Naive thymus-derived CD4-positive, alpha-beta T cell (primary cell): Measurements from ENCODE around the gene MAP7D1. TPM values are rescaled to one million over a fixed set of nuclear protein-coding genes. Genes with fewer than 3 reads are reported as not detected.

Experiments
- ATAC-seq: fragments of 150-1000 bp; cut with Tn5 transposase; 2 replicates; pipeline ENCODE4 v1.10.0; 2021; ENCODE audit warnings: mild to moderate bottlenecking, moderate library complexity
- CTCF ChIA-PET: fragments of 350-600 bp; sonication (Branson Sonifier 250); formaldehyde crosslinking; loops from one replicate; lab custom pipeline; 2021; ENCODE audit warnings: antibody characterized with exemption; lab: Charles Lee
- POLR2A ChIA-PET: fragments of 350-600 bp; sonication (Branson Sonifier 250); formaldehyde crosslinking; loops from one replicate; lab custom pipeline; 2021; ENCODE audit warnings: antibody characterized with exemption, inconsistent platforms; lab: Charles Lee
- DNase-seq, 9 donors: peaks; one replicate each; pipeline versions ENCODE4 v3.0.0 to v3.0.0-alpha.2; 2020 to 2022; ENCODE audit warnings: mixed read lengths in 1 of 9
- H3K27ac ChIP-seq: one replicate; pipeline ENCODE4 v1.7.0; 2013; ENCODE audit warnings: mild to moderate bottlenecking, low read depth, low read length, moderate library complexity
- H3K27me3 ChIP-seq, 2 donors: one replicate each; pipeline ENCODE4 v1.7.0; 2013; ENCODE audit warnings: low read length in 2 of 2, mild to moderate bottlenecking in 2 of 2, moderate library complexity in 2 of 2; ENCODE audit not compliant: control insufficient read depth in 2 of 2, insufficient read depth in 2 of 2
- H3K36me3 ChIP-seq, 3 experiments: 1 replicate in 2 of 3; 2 replicates in 1 of 3; pipeline ENCODE4 v1.7.0; 2013; ENCODE audit warnings: low read length in 3 of 3, mild to moderate bottlenecking in 3 of 3, moderate library complexity in 1 of 3; ENCODE audit not compliant: insufficient read depth in 3 of 3, control insufficient read depth in 2 of 3
- H3K4me1 ChIP-seq, 2 donors: one replicate each; pipeline ENCODE4 v1.7.0; 2013; ENCODE audit warnings: low read length in 2 of 2, mild to moderate bottlenecking in 2 of 2, moderate library complexity in 1 of 2; ENCODE audit not compliant: control insufficient read depth in 2 of 2, insufficient read depth in 2 of 2
- H3K4me3 ChIP-seq: 2 replicates; pipeline ENCODE4 v1.7.0; 2013; ENCODE audit warnings: mild to moderate bottlenecking, low read length
- H3K9me3 ChIP-seq, 3 experiments: 1 replicate in 2 of 3; 2 replicates in 1 of 3; pipeline ENCODE4 v1.7.0; 2013; ENCODE audit warnings: low read length in 3 of 3; ENCODE audit not compliant: control insufficient read depth in 2 of 3
- H3K27ac Mint-ChIP-seq, 9 donors: one replicate each; pipeline ENCODE4 v1.8.0; 2020 to 2022; ENCODE audit warnings: mixed read lengths in 9 of 9, mild to moderate bottlenecking in 8 of 9, moderate library complexity in 5 of 9, inconsistent platforms in 2 of 9
- H3K27me3 Mint-ChIP-seq, 5 donors: one replicate each; pipeline ENCODE4 v1.8.0; 2021 to 2022; ENCODE audit warnings: mixed read lengths in 5 of 5, mild to moderate bottlenecking in 1 of 5
- H3K36me3 Mint-ChIP-seq, 5 donors: one replicate each; pipeline ENCODE4 v1.8.0; 2020 to 2022; ENCODE audit warnings: mixed read lengths in 5 of 5, mild to moderate bottlenecking in 3 of 5, inconsistent platforms in 1 of 5
- H3K4me1 Mint-ChIP-seq, 7 donors: one replicate each; pipeline ENCODE4 v1.8.0; 2020 to 2022; ENCODE audit warnings: mixed read lengths in 7 of 7, mild to moderate bottlenecking in 3 of 7, inconsistent platforms in 1 of 7
- H3K4me3 Mint-ChIP-seq, 10 donors: one replicate each; pipeline ENCODE4 v1.8.0; 2020 to 2022; ENCODE audit warnings: mild to moderate bottlenecking in 10 of 10, mixed read lengths in 10 of 10, moderate library complexity in 6 of 10, inconsistent platforms in 2 of 10
- H3K9me3 Mint-ChIP-seq, 11 donors: one replicate each; pipeline ENCODE4 v1.8.0; 2020 to 2022; ENCODE audit warnings: mixed read lengths in 11 of 11, mild to moderate bottlenecking in 4 of 11, inconsistent platforms in 1 of 11, moderate library complexity in 1 of 11
- intact Hi-C, 2 donors: fragments of 100-400 bp; cut with micrococcal nuclease; formaldehyde crosslinking; loops; one replicate each; pipeline ENCODE4 v1.15.1; 2023
- polyA plus RNA-seq, 2 donors: library from polyadenylated mRNA; unstranded; fragments of 300-500 nt; fragmentation: Illumina TruSeq; gene quantifications; one replicate each; pipeline ENCODE4 v1.2.3, GENCODE V29; 2021
- total RNA-seq, 6 experiments: library from RNA in 5 of 6; stranded (reverse) in 5 of 6; gene quantifications; 1 replicate in 5 of 6; 2 replicates in 1 of 6; pipeline ENCODE4 v1.2.3 and lab custom pipeline; 2021 to 2026

The MAP7D1 gene
- total and polyA plus RNA-seq, 7 experiments from 2014 or later = 15.2 to 257 (median 232) TPM

GRCh38 chr1:36166938-36167905, 11.3 kb downstream of the MAP7D1 start:
- H3K27me3 ChIP-seq = no peaks in the 10 kb centered on the region
- no peak for ATAC-seq
- Mint-ChIP-seq H3K27me3 (no peaks in the 10 kb centered on the region), H3K27ac (peak overlapping the region; percentile 32 to 94 (median 87)), H3K4me3 (peak overlapping the region in 5 of 10 donors; percentile 1 to 58 (median 17)), H3K9me3 (no peaks in the 10 kb centered on the region), H3K4me1 (peaks cover 41 to 69% (median 58%) of the 10 kb centered on the region in 7 donors), H3K36me3 (peaks cover 10 to 26% (median 18%) of the 10 kb centered on the region in 5 donors)
- H3K27ac ChIP-seq = peak overlapping the region; percentile 40
- ChIA-PET POLR2A (interaction anchor here (1.5 to 12.8 kb wide), 2 partner anchors 14 to 16 kb away, joined by 6 to 272 read pairs; partner anchors contain the start of genes MAP7D1 and TRAPPC3), CTCF (interaction anchor here (2.5 kb wide), 1 partner anchor 21 kb away, joined by 10 read pairs; no protein-coding TSS in a partner anchor)
- intact Hi-C loops = no loop called here
- DNase-seq = no peak
- peaks cover 18 to 22% of the 10 kb centered on the region in 2 donors for H3K4me1 ChIP-seq
- no peaks in the 10 kb centered on the region for H3K9me3 ChIP-seq
- H3K36me3 ChIP-seq = peaks cover 0 to 42% (median 17%) of the 10 kb centered on the region in 3 experiments
- H3K4me3 ChIP-seq = no peak overlapping the region

DNA sequence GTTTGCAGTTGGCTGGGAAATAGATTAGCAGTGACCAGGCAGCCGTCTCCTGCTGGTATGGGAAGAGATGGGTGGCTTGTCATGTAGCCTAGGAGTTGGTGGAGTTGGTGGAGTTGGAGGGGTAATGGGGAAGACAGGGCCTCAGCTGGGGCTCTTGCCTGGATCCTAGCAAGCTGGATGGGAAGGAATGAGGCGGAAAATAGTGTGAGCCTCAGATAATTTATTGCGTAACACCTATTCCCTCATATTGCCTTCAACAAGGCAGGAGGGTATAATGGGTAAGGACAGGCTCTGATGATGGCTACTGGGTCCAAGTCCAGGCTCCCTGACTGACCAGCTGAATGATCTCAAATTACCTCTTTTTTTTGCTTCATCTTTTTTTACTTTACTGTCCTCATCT, 12.6 kb downstream of the MAP7D1 start:
- ChIA-PET CTCF (interaction anchor here (1.4 kb wide), 1 partner anchor 19 kb away, joined by 4 read pairs; the partner anchor contains the start of gene TRAPPC3), POLR2A (interaction anchor here (12.8 kb wide), 1 partner anchor 16 kb away, joined by 272 read pairs; the partner anchor contains the start of genes MAP7D1 and TRAPPC3)
- ATAC-seq (no peak), DNase-seq (no peak)
- H3K36me3 ChIP-seq = peaks cover 11 to 55% (median 29%) of the 10 kb centered on the region in 3 experiments
- H3K4me1 ChIP-seq = peaks cover 5 to 10% of the 10 kb centered on the region in 2 donors
- peak overlapping the region; percentile 7 for H3K27ac ChIP-seq
- Mint-ChIP-seq H3K4me1 (peaks cover 31 to 61% (median 46%) of the 10 kb centered on the region in 7 donors), H3K4me3 (peak overlapping the region in 1 of 10 donors; percentile 18), H3K9me3 (no peaks in the 10 kb centered on the region), H3K36me3 (peaks cover 10 to 31% (median 23%) of the 10 kb centered on the region in 5 donors), H3K27me3 (no peaks in the 10 kb centered on the region), H3K27ac (peak overlapping the region; percentile 16 to 88 (median 73))
- no peak overlapping the region for H3K4me3 ChIP-seq
- intact Hi-C loops = no loop called here
- no peaks in the 10 kb centered on the region for H3K9me3 ChIP-seq
- H3K27me3 ChIP-seq = no peaks in the 10 kb centered on the region

GRCh38 chr1:36170643-36171412, 14.9 kb downstream of the MAP7D1 start:
- no peak for DNase-seq
- no peak for ATAC-seq
- ChIA-PET POLR2A (interaction anchor here (1.0 to 12.8 kb wide), 4 partner anchors 8 to 18 kb away, joined by 4 to 272 read pairs (median 10); partner anchors contain the start of genes MAP7D1 and TRAPPC3), CTCF (interaction anchor here (0.8 to 1.4 kb wide), 3 partner anchors 17 to 21 kb away, joined by 3 to 6 read pairs (median 3); partner anchors contain the start of gene TRAPPC3)
- intact Hi-C loops = no loop called here
- H3K36me3 ChIP-seq = peaks cover 14 to 78% (median 48%) of the 10 kb centered on the region in 3 experiments
- H3K4me3 ChIP-seq = no peak overlapping the region
- no peaks in the 10 kb centered on the region for H3K9me3 ChIP-seq
- peak overlapping the region; percentile 0 for H3K27ac ChIP-seq
- Mint-ChIP-seq H3K27ac (peak overlapping the region in 7 of 9 donors; percentile 28 to 86 (median 70)), H3K36me3 (peaks cover 7 to 34% (median 27%) of the 10 kb centered on the region in 5 donors), H3K4me3 (no peak overlapping the region), H3K9me3 (no peaks in the 10 kb centered on the region), H3K27me3 (no peaks in the 10 kb centered on the region), H3K4me1 (peaks cover 26 to 53% (median 39%) of the 10 kb centered on the region in 7 donors)
- no peaks in the 10 kb centered on the region for H3K27me3 ChIP-seq
- H3K4me1 ChIP-seq = peaks cover 0 to 8% of the 10 kb centered on the region in 2 donors

- peak overlapping the region in 7 of 9 donors; percentile 20 to 64 (median 38) for H3K27ac Mint-ChIP-seq
- Histone ChIP-seq H3K4me3 (no peak overlapping the region), H3K36me3 (peaks cover 16 to 85% (median 57%) of the 10 kb centered on the region in 3 experiments), H3K9me3 (no peaks in the 10 kb centered on the region), H3K4me1 (peaks cover 0 to 2% of the 10 kb centered on the region in 2 donors), H3K27ac (peak overlapping the region; percentile 44), H3K27me3 (no peaks in the 10 kb centered on the region)
- DNase-seq (no peak), ATAC-seq (no peak)
- no peak overlapping the region for H3K4me3 Mint-ChIP-seq
- no peaks in the 10 kb centered on the region for H3K27me3 Mint-ChIP-seq
- H3K36me3 Mint-ChIP-seq = peaks cover 0 to 31% (median 19%) of the 10 kb centered on the region in 5 donors
- H3K9me3 Mint-ChIP-seq = no peaks in the 10 kb centered on the region
- POLR2A ChIA-PET = interaction anchor here (0.8 to 4.1 kb wide), 4 partner anchors 10 to 17 kb away, joined by 3 to 14 read pairs (median 4); no protein-coding TSS in a partner anchor
- CTCF ChIA-PET = interaction anchor here (1.1 kb wide), 1 partner anchor 21 kb away, joined by 3 read pairs; no protein-coding TSS in a partner anchor
- intact Hi-C loops = no loop called here
- peaks cover 16 to 41% (median 25%) of the 10 kb centered on the region in 7 donors for H3K4me1 Mint-ChIP-seq
Measured at GRCh38 chr1:36172017-36172747, 16.2 kb downstream of the MAP7D1 start.

DNA sequence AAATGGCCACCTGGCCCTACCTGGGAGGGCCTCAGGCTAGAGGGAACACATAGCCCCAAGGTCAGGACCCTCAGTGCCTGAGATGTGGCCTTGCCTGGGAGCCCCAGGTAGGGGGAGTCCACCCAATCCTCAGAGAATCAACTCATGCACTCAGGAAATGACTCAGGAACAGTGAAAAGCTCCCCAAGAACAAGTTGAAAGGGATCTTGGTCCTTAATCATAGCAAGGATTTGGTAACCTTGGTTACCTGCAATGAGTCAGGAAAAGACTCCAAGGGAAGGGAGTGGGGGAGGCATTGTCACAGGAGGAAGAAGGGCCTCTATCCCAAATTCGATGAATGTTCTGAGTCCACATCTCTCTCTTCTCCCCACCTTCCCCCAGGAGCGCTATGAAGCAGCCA, 17.0 kb downstream of the MAP7D1 start:
- Histone ChIP-seq H3K36me3 (peaks cover 23 to 85% (median 62%) of the 10 kb centered on the region in 3 experiments), H3K4me1 (no peaks in the 10 kb centered on the region), H3K9me3 (no peaks in the 10 kb centered on the region), H3K27me3 (no peaks in the 10 kb centered on the region), H3K4me3 (no peak overlapping the region), H3K27ac (peak overlapping the region; percentile 44)
- intact Hi-C loops = no loop called here
- peaks cover 15 to 33% (median 23%) of the 10 kb centered on the region in 7 donors for H3K4me1 Mint-ChIP-seq
- DNase-seq (no peak), ATAC-seq (no peak)
- H3K36me3 Mint-ChIP-seq = peaks cover 0 to 33% (median 19%) of the 10 kb centered on the region in 5 donors
- ChIA-PET POLR2A (interaction anchor here (1.0 to 4.1 kb wide), 3 partner anchors 11 to 15 kb away, joined by 3 to 14 read pairs (median 10); no protein-coding TSS in a partner anchor), CTCF (interaction anchor here (0.6 to 2.2 kb wide), 2 partner anchors 10 to 15 kb away, joined by 4 to 9 read pairs; no protein-coding TSS in a partner anchor)
- H3K27me3 Mint-ChIP-seq = no peaks in the 10 kb centered on the region
- H3K27ac Mint-ChIP-seq = peak overlapping the region in 6 of 9 donors; percentile 15 to 64 (median 40)
- no peak overlapping the region for H3K4me3 Mint-ChIP-seq
- no peaks in the 10 kb centered on the region for H3K9me3 Mint-ChIP-seq
